ENCODE data around the gene DYSF.

The DYSF gene

GRCh38 chr2:71669628-71670429 lies 216.5 kb downstream of the DYSF start:
- TF ChIP-seq CTCF (IDR thresholded peaks at IDR 0.05; ENCODE audit: low read depth, low read length, missing control alignments): no peak
- no peak for DNase-seq (ENCODE audit: low read depth)
- no peak overlapping the region for H3K4me3 ChIP-seq (ENCODE audit: low read depth, low read length)
- in situ Hi-C loops (cut with HindIII; ENCODE audit: low sequenced_read_pairs): no loop called here

- DNase-seq (ENCODE audit: low read depth): no peak
- TF ChIP-seq CTCF (IDR thresholded peaks at IDR 0.05; ENCODE audit: low read depth, low read length, missing control alignments): no peak
- no peak overlapping the region for H3K4me3 ChIP-seq (ENCODE audit: low read depth, low read length)
- in situ Hi-C loops (cut with HindIII; ENCODE audit: low sequenced_read_pairs): no loop called here
Measured at GRCh38 chr2:71670430-71670795, 217.1 kb downstream of the DYSF start.

GRCh38 chr2:71671203-71671854 lies 218.0 kb downstream of the DYSF start:
- no peak for DNase-seq (ENCODE audit: low read depth)
- no peak overlapping the region for H3K4me3 ChIP-seq (ENCODE audit: low read depth, low read length)
- no peak for TF ChIP-seq CTCF (IDR thresholded peaks at IDR 0.05; ENCODE audit: low read depth, low read length, missing control alignments)
- in situ Hi-C loops (cut with HindIII; ENCODE audit: low sequenced_read_pairs): no loop called here

GRCh38 chr2:71671895-71672825 lies 218.8 kb downstream of the DYSF start:
- no peak for DNase-seq (ENCODE audit: low read depth)
- in situ Hi-C loops (cut with HindIII; ENCODE audit: low sequenced_read_pairs): no loop called here
- no peak overlapping the region for H3K4me3 ChIP-seq (ENCODE audit: low read depth, low read length)
- no peak for TF ChIP-seq CTCF (IDR thresholded peaks at IDR 0.05; ENCODE audit: low read depth, low read length, missing control alignments)

GRCh38 chr2:71672826-71673795 lies 219.8 kb downstream of the DYSF start:
- DNase-seq (ENCODE audit: low read depth): no peak
- no peak overlapping the region for H3K4me3 ChIP-seq (ENCODE audit: low read depth, low read length)
- in situ Hi-C loops (cut with HindIII; ENCODE audit: low sequenced_read_pairs): no loop called here
- TF ChIP-seq CTCF (IDR thresholded peaks at IDR 0.05; ENCODE audit: low read depth, low read length, missing control alignments): no peak

Measured in astrocyte of the cerebellum (primary cell).